Uterus (tissue), 2 donors: Measurements from ENCODE around the gene LETM1.

ENCODE experiments used
- POLR2A ChIP-seq, 2 donors: fragments of 450-650 bp; IDR thresholded peaks; one replicate each; pipeline ENCODE4 v1.6.1; 2016; ENCODE audit warnings: antibody characterized with exemption in 2 of 2, mild to moderate bottlenecking in 1 of 2, moderate library complexity in 1 of 2
- TF ChIP-seq, protein P1 (sequence below), 4 experiments: fragments of 200-600 bp in 2 of 4; fragments of 450-650 bp in 2 of 4; sonication (generic) in 2 of 4; IDR thresholded peaks; one replicate each; pipeline ENCODE4 v1.5.1; 2016 to 2019; ENCODE audit warnings: antibody characterized with exemption in 4 of 4, mild to moderate bottlenecking in 2 of 4, moderate library complexity in 1 of 4

DNA sequence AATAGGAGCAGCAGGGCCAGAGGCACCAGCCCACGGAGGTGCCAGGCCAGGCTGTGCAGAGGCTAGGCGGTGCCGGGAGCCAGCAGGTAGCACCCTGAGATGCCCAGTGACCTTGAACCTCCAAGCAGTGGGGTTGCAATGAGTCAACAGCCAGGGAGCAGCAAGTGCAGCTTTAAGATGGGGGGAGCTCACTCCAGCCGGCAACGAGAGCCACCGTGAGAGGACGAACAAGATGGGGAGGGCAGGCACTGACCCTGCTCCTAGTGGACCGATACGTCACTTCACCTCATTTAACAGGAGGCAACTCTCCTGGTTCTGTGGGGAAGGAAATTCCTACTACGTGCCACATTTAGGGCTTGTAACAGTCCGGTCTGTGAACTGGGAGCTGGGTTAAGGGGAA lies 4.8 kb downstream of the LETM1 start:
- no peak for TF ChIP-seq POLR2A (IDR thresholded peaks at IDR 0.05)
- TF ChIP-seq, protein P1, sequence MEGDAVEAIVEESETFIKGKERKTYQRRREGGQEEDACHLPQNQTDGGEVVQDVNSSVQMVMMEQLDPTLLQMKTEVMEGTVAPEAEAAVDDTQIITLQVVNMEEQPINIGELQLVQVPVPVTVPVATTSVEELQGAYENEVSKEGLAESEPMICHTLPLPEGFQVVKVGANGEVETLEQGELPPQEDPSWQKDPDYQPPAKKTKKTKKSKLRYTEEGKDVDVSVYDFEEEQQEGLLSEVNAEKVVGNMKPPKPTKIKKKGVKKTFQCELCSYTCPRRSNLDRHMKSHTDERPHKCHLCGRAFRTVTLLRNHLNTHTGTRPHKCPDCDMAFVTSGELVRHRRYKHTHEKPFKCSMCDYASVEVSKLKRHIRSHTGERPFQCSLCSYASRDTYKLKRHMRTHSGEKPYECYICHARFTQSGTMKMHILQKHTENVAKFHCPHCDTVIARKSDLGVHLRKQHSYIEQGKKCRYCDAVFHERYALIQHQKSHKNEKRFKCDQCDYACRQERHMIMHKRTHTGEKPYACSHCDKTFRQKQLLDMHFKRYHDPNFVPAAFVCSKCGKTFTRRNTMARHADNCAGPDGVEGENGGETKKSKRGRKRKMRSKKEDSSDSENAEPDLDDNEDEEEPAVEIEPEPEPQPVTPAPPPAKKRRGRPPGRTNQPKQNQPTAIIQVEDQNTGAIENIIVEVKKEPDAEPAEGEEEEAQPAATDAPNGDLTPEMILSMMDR (IDR thresholded peaks at IDR 0.05), result no peak
